ENCODE data around the gene CERS6.

DNA sequence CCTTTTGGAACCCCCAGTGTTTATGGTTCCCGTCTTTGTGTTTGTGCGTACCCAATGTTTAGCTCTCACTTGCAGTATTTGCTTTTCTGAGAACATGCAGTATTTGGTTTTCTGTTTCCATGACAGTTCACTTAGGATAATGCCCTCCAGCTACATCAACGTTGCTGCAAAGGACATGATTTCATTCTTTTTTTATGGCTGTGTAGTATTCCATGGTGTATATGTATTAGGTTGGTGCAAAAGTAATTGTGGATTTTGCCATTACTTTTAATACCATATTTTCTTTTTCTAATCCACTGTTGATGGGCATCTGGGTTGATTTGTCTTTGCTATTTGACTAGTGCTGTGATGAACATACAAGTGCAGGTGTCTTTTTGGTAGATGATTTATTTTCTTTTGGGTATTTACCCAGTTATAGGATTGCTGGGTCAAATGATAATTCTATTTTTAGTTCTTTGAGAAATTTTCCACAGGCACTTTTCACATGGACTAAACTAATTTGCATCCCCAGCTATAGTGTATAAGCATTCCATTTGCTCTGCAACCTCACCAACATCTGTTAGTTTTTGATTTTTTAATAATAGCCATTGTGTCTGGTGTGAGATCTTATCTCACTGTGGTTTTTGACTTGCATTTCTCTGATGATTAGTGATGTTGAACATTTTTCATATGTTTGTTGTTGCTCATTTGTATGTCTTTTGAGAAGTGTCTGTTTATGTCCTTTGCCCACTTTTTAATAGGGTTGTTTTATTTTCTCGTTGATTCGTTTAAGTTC lies 63.6 kb downstream of the CERS6 start:
- TF ChIP-seq, protein P1, sequence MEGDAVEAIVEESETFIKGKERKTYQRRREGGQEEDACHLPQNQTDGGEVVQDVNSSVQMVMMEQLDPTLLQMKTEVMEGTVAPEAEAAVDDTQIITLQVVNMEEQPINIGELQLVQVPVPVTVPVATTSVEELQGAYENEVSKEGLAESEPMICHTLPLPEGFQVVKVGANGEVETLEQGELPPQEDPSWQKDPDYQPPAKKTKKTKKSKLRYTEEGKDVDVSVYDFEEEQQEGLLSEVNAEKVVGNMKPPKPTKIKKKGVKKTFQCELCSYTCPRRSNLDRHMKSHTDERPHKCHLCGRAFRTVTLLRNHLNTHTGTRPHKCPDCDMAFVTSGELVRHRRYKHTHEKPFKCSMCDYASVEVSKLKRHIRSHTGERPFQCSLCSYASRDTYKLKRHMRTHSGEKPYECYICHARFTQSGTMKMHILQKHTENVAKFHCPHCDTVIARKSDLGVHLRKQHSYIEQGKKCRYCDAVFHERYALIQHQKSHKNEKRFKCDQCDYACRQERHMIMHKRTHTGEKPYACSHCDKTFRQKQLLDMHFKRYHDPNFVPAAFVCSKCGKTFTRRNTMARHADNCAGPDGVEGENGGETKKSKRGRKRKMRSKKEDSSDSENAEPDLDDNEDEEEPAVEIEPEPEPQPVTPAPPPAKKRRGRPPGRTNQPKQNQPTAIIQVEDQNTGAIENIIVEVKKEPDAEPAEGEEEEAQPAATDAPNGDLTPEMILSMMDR (IDR thresholded peaks at IDR 0.05) = no peak
- no peak for TF ChIP-seq POLR2A (IDR thresholded peaks at IDR 0.05)
